ENCODE data around the gene IQGAP2.

IQGAP2 gene

DNA sequence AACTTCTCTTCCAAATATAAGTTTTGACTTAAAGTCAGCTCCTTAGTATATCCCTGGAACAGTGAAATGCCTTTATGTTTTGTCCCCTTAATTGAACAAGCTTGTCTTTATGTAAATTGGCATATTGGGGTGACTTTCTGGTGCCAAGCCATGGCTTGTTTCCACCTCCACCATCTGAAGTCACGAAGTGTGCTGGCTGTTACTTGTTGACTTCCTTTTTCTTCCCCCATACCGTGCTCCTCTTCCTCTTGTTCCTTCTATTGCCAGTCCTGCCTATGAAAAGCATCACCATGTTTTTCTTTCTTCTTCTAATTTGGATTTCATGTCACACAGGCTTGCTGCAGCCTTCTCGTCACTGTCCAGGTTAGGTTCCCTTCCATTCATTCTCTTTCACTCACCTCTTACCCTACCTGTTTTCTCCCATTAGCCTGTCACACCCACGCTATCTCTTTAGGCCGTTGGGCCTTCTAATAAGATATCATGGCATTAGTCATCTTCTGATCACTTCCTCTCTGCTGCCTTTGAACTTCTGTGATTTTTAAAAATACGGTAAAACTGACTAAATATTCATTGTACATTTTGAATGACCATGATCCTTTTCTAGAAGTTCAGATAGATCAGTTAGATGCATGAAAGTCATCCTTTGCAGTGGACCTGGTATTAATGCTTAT, 48.1 kb downstream of the IQGAP2 start:
- no peak for DNase-seq (ENCODE audit: low spot score)

DNA sequence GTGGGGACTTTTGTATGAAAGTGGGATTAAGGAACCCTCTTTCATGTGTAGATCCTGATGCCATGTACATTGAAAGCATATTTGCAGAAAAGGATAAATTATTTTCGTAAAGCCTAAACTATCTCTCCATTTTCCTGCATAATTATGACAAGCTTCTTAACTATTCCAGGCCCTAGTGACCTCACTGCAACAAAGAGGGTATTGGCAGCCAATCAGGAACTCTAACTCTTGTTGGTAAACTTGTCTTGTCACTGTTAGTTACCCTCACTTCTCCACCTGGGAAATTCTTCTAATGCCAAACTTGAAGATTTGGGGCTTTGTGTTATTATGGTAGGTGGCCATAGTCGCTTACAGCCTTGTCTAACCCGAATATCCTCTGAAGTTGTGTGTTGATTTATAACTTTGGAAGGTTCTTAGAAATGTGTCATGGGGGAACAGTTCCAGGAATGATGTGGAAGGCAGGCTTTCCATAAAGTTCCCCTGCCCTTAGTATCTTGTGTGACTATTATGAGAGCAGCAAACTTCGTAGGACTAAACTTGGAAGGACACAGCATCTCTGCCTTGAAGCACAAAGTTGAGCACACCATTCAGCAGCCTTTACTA, 52.5 kb downstream of the IQGAP2 start:
- no peak for DNase-seq (ENCODE audit: low spot score)

DNA sequence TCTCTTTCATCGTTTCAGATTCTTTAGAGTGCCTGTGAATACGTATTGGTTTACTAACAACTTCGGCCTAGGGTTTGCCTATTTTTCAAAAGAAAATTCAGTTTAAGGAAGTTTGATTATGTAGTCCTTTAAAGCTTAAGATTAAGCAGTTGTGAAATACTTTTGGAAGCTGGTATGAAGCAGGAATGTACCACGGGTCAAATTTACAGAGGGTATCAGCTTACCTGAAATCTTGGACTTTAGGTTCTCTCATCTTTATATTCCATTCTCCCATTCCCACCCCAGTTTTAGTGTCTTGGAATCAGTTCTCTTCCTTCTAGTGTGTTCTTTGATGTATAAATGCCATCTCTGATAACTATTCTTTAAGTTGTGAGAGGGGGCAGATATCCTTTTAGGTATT, 53.2 kb downstream of the IQGAP2 start:
- no peak for DNase-seq (ENCODE audit: low spot score)

DNA sequence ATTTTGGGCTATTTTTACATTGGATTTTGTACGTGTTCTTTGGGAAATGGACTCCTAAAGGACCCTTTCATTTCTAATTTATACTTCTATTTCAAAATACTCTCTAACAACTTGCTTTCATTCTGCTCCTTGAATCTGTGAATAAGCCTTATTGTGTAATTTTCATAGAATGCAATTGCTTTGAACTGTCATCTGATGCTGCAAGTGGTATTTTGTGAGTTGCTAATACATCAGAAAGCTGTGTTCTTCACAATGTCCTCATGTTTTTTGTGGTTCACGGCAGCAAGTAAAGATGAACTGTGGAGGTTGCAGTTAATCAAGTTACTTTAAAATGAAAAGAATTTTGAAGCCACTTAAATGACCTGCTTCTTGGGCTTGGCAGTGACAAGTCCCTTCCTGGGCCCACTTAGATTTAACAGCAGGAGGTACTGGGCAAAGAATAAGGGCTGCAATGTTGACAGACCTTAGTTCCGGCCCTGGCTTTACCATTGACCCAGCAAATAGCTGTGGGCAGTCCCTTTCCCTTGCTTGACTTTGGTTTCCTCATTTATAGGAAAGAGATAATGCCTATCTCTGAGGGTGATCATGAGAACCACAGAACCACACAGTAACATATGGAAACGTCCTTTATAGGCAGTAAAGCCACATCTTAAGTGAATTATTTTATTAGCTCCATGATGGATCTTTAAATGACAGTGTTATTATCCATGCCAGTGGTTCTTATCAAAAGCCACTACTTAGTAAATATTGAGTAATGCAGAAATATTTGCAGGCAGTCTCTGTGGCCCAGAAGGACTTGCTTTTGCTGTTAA, 54.8 kb downstream of the IQGAP2 start:
- no peak for DNase-seq (ENCODE audit: low spot score)

DNA sequence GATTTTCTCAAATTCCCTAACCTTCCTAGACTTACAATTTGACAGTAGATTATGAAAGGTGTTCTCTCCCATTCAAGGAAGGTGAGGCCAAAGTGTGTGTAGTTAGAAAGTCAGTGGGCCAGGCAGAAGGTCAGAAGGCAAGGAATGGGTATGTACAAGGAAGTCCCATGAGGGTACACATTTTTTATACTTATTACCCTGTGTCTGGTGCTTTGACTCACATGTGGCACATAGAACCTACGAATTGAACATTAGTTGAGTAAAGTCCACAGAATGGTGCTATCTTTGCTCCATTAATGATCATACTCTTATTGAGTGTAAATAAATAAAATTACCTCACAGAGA, 55.4 kb downstream of the IQGAP2 start:
- DNase-seq (ENCODE audit: low spot score): no peak

DNA sequence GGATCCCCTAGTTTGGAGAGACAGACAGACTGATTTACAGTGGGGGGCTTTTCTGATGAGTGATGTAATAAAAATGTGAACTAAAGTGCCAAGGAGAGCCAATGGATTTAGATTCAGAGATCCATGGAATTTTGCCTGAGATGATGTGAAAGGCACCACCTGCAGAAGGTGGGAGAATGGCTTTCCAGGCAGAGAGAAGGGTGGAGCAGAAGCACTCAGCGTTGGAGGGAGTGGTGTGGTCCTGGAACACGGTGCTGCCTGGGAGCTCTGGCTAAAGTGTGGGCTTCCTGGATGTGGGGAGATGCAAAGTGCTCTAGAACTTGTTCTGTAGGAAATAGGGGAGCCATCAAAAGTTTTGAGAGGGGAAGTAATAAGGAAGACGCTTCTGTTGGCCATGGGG, 57.0 kb downstream of the IQGAP2 start:
- DNase-seq (ENCODE audit: low spot score): no peak

DNA sequence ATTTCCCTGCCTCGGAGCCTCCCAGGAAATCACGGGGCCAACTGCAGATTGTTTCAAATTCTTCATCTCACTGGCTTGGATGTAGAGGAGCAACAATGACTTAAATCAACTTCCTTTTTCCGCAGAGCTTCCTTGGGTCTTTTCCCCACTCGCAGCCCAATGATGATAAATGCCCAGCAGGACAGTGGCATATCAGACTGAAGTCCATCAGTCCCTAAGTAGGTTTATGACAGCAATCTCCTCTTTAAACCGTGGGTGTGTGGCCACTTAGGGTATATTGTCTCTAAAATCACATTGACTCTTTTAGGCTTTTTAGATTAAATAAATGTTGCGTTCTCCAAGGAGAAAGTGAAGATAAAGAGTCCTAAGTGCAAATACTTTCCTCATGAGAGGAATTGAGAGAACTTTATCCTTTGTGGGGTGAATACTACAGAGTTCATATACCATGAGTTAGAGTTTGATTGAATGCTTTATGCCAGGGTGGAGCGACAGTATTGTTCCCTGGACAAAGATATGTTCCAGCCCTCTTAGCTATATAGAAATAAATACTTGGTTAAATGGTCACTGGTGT, 59.1 kb downstream of the IQGAP2 start:
- DNase-seq (ENCODE audit: low spot score): no peak

DNA sequence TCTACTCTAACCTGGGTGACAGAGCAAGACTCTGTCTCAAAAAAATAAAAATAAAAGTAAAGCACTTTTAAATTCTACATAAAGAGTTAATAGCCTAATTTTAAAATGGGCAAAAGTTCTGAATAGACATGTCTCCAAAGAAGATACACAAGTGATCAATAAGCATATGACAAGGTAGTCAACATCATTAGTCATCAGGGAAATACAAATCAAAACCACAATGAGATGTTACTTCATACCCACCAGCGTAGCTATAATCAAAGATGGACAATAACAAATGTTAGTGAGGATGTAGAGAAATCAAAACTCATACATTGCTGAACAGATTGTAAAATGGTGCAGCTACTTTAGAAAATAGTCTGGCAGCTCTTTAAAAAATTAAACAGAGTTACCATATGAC, 64.1 kb downstream of the IQGAP2 start:
- no peak for DNase-seq (ENCODE audit: low spot score)

DNA sequence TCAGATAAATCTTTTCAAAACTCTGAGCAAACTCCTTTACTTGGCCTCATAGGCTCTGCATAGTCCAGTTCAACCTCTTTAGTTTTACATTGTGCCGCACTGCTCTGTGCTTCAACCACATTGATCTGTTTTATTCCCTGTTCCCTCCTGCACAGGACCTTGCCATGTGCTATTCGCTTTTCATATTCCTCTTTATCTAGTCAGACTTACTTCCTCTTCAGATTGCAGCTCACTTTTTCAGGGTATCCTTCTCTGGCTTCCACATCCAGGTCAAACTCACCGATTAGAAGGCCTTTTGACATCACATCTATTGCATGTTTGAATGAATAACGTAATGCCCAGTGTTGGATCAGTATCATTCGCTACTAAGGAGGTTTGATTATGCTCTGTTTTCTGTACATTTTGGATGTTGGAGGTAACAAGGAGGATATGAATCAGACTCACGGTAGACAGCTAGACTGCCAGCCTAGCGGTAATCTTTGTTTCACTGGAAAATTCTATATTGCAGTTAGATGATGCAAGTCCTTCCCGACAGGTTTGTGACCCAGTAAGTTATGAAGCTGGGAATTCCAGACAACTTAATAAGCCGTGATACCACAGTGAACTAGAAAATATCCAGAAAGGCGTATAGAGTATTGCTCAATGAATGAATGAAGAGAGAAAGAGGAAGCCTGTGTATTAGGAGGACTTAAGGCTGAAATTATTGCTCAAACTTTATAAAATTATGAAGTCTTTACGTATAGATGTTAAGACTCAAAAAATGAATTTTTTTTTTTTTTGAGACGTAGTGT, 65.7 kb downstream of the IQGAP2 start:
- DNase-seq (ENCODE audit: low spot score): no peak

DNA sequence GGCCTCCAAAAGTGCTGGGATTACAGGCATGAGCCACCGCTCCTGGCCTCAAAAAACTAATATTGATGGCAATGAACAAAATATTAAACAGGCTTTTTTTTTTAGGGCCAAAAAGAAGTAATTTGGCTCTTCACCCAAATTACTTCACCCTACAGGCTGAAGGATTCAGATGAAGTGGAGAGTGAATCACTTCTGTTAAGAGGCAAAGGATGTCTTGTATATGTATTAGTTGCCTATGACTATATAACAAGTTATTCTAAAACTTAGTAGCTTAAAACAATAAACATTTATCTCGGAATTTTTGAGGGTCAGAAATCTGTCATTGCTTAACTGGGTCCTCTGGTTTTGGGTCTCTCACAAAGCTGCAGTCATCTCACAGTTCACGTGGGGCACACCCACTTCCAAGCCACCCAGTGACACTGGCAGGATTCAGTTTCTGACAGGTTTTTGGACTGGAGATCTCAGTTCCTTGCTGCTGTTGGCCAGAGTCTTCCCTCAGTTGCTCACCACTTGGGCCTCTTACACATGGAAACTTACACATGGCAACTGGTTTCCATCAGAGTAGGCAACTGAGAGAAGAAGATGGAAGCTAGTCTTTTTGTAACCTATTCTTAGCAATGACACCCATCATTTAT, 66.7 kb downstream of the IQGAP2 start:
- no peak for DNase-seq (ENCODE audit: low spot score)

DNA sequence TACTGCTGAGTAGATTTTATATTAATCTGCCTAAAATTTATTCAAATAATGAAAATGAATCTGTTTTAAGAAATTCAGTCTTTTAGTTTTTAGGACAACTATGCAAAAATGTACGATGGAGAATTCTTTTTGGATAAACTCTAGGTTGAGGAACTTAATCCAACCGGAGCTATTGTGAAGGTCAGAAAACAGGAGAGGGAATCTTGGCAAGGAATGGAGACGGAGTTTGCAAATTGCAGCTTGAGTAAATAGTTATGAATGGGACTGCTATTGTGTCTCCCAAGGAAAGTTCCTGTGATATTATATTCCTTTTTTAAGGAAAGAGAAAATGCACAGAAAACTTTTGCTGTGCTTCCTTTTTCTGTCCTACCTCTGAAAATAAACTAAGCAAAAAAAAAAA, 67.9 kb downstream of the IQGAP2 start:
- no peak for DNase-seq (ENCODE audit: low spot score)

DNA sequence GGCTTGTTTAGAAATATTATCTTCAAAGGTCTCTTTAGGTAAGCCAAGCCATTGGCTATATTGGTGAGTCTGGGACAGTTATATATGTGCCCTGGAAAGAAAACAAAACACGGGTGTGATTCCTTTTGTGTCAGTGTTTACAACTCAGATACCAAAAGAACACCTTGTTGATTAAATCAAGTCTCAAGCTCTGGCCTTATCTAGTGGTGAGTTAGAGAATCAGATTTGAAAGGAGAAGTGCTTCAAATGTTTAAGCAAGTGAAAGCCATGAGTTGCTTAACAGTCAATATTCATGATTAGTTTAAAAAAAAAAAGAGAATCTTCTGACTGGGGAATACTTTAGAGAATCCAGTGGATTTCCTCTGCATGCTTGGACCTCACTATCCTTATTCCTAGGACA, 68.3 kb downstream of the IQGAP2 start:
- DNase-seq (ENCODE audit: low spot score): no peak

DNA sequence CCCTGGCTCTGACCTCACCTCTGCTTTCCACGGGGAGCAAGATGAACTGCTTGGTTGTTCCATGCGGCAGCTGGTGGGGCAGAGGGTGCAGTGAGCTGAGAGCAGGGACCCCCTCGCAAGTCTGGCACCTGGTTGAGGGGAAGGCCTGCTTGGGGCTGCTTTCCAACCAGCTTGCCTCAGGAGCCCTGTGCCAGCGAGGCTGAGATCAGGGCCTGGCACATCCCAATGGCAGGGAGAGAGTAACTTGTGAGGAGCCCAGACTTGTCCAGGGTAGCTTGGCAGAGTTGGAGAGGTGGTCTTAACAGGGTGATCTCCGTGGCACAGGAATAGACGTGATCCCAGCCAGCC, 68.9 kb downstream of the IQGAP2 start:
- DNase-seq (ENCODE audit: low spot score): no peak

DNA sequence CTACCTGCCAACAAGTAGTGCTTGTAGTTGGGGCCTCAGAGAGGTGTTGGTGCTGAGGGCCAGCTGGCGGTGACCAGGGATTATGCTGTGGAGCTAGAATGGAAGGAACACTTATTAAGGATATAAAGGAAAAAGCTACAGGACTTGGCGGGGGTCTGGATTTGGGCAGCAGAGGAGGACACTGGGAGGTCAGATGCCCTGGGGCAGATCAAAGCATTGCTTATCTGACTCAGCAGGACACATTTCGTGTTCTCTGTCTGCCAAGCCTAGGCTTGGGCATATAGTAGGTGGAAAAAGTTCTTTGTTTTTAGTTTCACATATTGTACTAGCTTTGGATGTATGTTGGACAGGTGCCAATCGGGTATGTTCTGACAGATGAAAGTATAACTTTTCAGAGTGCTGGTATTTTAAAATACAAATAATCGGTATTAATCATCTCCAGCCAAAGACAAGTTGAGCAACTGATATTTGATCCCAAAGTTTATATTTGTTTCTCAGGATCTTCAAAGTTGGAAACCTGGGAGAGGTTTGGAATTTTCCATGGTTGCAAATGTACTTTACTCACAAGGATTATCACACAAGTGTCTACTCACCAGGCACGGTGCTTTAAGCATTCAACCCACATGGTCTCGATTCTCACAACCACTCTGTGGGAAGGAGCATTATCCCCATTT, 69.4 kb downstream of the IQGAP2 start:
- no peak for DNase-seq (ENCODE audit: low spot score)

DNA sequence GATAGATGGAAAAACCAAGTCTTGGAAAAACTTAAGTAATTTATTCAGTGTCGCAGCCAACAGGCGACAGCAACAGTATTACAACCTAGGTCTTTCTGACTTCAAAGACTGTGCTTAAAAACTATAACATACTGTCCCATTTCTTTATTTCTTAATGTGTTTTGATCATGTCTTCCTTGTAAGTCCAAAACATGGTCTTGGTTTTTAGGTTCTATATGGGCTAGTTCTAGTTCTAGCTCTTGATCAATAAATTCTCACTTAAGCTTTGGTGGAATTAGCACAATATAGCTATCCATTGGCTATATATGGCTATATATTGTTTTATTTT, 69.9 kb downstream of the IQGAP2 start:
- no peak for DNase-seq (ENCODE audit: low spot score)

DNA sequence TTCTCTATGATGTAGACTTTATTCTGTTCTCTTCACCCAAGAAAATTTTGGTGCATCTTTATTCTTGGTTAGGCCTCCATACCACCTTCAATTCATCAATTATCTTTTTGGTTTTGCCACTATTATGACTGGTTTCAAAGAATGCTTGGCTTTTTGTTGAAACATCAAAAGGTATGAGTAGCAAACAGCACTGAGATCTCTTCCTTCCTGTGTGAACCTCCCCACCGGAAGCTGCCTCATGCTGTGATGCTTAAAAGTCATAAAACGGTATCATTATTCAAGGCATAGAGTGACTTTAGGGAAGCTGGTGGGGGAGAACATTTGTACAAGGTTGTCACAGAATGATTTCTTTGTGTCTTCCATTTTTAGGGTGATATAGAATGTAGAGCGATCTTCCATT, 70.6 kb downstream of the IQGAP2 start:
- no peak for DNase-seq (ENCODE audit: low spot score)

DNA sequence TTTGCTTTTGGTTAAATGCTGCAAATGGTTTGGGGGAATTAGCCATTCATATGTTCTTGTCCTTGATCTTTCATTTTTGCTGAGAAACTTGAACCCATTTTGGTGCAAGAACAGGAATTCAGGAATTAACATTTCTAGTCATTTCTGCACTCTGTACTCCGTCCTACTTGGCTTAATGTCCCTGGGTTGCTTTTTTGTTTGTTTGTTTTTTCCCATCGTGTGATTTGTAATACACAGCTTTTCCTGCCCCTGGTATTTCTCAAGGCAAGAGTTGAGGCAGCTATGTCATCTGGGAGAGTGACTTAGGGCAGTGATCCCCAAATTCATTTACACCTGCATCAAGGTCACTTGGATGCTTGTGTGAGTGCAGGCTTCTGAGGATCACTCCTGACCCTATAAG, 71.3 kb downstream of the IQGAP2 start:
- no peak for DNase-seq (ENCODE audit: low spot score)

DNA sequence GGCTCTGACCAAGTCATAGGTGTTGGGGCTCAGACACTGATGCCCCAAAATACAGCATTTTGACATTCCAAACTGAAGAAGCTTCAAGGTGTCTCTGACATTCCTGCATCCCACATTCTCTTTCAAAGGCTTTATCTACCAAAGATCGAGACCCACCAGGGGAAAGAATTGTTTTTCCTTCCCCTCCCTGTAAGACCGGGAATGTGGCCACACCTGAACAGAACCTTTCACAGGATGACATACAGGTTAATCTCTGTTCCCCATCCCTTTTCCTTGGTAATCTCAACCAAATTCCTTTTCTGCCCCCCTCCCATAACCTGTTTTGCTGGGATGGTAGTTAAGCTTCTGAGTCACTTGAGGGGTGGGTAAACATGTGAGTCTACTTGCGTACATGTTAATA, 72.3 kb downstream of the IQGAP2 start:
- DNase-seq (ENCODE audit: low spot score): no peak

DNA sequence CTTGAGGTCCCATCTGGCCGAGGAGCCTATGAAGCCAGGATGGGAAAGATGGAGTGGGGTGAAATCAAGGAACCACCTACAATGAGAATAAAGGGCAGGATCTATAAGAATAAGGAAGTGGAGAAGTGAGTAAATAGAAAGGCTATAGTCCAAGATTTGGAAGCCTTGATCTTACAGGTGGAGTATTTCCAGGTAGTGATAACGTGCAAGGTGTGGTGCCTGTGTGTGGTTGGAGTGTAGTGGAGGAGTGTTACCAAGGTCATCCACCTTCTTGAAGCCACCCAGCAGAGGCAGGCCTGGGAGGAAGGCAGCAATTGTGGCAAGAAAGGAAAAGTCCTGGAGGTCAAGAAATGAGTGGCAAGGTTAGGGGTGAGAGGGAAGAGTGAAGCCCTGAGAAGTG, 72.9 kb downstream of the IQGAP2 start:
- DNase-seq (ENCODE audit: low spot score): no peak

DNA sequence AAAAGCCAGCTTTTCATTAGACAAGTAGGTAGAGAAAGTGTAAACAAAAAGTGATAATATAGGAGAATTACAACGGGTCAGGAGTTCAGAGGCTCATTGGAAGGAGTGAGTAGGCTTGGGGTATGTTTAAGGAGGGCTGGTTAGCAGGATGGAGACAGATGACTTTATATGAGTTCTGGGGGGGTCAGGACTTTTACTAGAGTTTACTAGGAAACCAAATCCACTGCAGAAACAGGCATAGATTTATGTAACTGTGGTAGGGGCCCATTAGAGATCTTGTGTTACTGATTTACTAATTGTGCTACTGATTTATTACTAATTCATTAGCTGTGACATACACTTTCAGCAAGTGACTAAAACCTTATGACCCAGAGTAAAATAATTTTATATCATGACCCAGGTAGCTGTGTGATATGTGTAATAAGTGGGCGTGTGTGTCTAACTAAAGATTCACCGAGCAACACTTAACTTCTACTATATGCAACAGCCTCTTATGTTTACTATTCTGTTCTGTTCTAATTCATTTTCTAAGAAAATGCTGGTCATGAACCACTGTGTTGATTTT, 73.5 kb downstream of the IQGAP2 start:
- no peak for DNase-seq (ENCODE audit: low spot score)

DNA sequence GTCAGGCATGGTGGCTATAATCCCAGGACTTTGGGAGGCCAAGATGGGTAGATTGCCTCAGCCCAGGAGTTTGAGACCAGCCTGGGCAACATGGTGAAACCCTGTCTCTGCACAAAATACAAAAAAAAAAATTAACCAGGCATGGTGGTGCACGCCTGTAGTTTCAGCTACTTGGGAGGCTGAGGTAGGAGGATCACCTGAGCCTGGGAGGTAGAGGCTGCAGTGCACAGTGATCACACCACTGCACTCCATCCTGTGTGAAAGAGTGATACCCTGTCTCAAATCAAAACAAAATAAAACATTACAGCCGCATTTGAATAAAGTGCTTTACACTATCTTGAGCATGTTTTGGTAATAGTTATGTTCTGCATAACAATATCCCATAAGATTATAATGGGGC, 74.0 kb downstream of the IQGAP2 start:
- DNase-seq (ENCODE audit: low spot score): no peak

Data from hepatic stellate cell (primary cell).